ENCODE measurements around the gene CDH23.

CDH23 gene

GRCh38 chr10:71521504-71522441 is 125.1 kb downstream of the CDH23 start:
- DNase-seq: no peak

- no peak for DNase-seq
Measured at GRCh38 chr10:71522442-71523144, 125.9 kb downstream of the CDH23 start.

- no peak for DNase-seq
Measured at GRCh38 chr10:71523756-71524155, 127.0 kb downstream of the CDH23 start.

GRCh38 chr10:71525092-71525491 is 128.4 kb downstream of the CDH23 start:
- no peak for DNase-seq

- DNase-seq: no peak
Measured at GRCh38 chr10:71525721-71526120, 129.0 kb downstream of the CDH23 start.

- no peak for DNase-seq
Measured at GRCh38 chr10:71526653-71527052, 129.9 kb downstream of the CDH23 start.

DNA sequence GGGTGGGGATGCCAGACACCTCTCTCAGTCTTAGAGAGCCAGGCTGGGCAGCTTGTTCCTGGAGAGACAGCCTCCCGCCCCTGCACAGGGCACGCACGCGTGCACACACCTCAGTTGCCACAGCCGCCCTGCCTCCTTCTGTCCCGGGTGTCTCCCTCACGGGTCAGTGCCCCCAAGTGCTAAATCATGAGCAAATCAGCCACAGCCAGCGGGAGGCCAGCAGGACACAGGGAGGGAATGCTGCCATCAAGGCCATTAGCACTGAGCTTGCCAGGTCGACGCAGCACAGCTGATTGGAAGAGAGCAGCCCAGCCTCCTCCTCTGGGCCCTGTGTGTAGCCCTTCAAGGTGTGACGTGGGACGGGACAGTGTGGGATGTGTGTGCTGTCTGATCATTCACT is 130.4 kb downstream of the CDH23 start:
- DNase-seq: no peak

DNA sequence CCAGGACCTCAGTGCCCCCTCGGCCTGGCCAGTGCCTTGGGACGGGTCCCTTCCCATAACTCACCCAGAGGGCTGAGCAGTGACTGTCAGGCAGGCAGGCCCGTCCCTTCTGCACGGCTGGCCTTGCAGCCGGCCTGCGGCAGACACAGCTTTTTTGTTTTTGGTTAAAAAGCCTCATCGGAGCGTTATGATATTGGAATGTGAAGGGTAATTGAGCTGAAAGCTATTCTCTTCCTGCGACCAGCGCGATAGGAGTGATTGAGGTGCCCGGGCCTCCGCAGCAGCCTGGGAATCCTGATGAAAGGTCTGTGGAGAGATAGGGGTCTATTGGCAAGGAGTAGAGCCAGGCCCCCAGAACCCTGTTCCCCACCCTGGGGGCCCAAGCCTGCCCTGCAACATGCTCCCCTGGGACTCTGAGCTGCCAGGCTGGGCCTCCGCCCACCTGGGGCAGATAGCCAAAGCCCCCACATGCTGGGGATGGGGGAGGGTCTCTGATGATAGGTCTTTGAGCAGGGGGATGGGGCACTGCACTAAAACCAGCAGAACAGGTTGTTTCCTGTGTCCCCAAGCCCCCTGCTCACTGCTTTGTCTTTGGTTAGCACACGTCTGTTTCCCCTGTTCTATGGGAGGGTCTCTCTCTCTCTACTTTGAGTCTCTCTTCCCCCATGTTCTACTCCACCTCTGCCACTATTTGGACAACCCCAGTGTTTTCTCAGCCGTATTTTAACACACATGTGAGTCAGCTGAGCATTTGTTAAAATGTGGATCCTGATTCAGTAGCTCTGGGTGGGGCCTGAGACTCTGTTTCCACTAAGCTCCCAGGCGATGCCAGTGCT is 131.9 kb downstream of the CDH23 start:
- DNase-seq: no peak

DNA sequence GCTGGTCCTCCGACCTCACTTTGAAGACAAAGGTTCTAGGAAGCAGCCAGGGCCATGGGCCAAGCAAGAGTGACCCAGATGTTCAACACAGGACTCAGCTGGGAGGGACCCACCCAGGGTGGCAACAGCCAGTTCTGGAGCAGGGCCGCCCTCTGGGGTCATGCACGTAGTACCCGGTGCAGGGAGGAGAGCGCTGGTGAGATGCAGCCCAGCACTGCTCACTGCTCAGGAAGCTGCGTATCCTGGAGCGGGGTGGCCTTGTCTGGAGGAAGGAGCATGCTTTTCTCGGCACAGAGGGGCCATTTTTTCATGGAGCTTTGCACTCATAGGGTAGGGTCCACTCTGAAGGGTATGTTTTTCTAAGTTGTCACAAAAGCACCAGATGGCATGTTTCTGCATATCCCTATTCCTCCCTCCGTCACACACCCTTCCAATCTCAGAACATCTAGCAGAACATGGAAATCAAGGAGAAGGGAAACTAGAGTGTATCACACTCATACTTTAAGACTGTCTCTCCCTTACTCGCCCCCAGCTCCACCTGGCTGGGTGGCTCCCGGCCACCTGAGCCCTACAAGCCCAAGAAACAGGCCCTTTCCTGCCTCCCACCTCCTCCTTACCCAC is 132.6 kb downstream of the CDH23 start:
- no peak for DNase-seq

DNA sequence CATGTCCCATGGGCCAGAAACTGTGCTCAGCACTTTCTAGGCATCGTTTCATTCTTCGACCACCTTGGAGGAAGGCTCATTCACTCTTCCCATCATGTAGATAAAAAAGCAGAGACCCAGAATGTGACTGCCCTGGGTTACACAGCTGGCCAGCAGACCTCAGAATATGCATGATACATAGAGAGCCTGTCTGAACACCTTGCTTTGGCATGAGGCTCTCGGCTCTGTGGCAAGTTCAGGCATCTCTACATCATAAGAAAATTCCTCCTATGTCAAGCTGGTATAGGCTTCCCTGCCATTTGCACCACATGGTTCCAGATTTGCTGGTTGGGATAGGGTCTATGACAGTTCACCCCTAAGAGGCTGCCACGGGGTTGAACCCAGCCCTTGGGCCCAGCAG is 134.1 kb downstream of the CDH23 start:
- no peak for DNase-seq

GRCh38 chr10:71531485-71532446 is 135.0 kb downstream of the CDH23 start:
- DNase-seq: no peak

- DNase-seq: no peak
Measured at GRCh38 chr10:71532878-71533277, 136.2 kb downstream of the CDH23 start.

GRCh38 chr10:71533936-71534335 is 137.2 kb downstream of the CDH23 start:
- no peak for DNase-seq

DNA sequence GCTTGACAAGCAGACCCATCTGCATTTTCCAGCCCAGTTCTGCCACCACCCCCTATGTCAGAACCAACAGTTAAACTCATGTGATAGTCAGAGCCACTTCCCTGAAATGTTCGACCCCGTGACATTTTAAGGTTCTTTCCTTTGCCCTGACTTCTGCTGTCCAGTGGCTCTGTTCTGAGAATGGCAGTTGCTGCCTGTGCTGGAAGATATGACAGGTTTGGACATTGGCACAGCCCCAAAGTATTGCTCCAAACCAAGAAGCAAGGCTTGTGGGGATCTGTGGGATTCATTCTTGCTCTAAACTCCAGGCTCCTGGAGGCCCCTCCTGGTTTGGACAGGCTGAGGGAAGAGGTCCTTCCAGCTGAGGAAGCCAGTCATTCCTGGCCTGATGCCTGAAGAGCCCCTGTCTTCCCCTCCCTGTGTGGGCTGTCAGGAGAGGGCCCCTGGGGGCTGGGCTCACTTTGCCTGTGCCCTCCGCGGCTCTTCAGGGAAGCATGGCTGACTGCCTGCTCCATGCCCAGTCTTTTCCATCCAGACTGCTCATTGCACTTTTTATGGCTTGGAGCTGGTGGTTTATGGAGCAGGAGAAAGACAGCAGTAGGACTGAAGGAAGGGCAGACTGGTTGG is 138.0 kb downstream of the CDH23 start:
- DNase-seq: no peak

DNA sequence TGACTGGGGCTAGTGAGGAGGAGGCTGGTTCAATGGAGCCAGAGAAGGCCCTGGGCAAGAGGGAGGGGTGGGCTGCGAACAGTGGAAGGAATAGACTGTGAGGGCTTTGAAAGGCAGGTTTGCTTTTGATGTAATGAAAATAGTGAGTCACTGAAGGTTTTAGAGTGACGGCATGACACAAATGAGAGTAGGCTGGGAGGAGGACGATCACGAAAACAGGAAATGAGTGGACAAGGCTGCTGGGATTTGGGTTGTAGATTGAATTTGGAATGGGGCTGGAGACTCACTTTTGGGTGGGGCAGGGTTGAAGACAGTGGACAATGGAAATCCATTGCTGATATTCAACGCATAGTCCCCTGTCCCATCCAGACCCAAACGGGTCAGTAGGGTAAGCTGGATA is 139.6 kb downstream of the CDH23 start:
- no peak for DNase-seq

- no peak for DNase-seq
Measured at GRCh38 chr10:71537125-71537524, 140.4 kb downstream of the CDH23 start.

- DNase-seq: no peak
Measured at GRCh38 chr10:71537681-71538080, 141.0 kb downstream of the CDH23 start.

GRCh38 chr10:71538608-71539260 is 142.0 kb downstream of the CDH23 start:
- no peak for DNase-seq

DNA sequence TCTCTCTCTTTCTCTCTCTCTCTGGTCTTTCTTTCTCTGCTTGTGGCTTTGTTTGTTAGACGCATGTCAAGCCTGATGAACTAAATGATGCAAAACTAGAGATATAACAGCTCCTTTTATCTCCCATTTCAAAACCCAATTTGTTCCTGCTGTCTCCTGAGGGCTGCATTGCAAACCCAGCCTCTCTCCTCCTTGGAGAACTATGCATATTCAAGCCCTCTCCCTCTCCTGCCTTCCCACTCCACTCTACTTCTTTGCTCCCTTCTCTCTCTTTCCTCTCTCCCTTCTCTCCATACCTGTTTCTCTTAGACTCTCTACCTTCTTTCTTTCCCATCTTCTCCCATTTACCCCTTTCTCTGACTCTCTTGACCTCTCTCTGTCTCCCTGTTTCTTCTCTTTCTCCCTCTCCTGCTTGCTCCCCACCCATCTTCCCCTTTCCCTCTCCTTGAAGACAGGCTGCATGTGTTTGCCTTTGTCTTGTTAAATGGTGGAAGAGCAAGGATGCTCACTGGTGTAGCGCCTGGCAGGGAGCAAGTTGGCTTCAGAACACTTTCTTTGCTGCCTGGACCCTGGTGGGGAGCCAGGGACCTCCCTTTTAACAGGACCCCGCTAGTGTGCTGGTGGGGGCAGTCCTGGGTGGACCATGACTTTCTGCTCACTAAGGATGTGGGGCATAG is 142.9 kb downstream of the CDH23 start:
- no peak for DNase-seq

GRCh38 chr10:71542478-71542877 is 145.8 kb downstream of the CDH23 start:
- no peak for DNase-seq
